PC-9 (cell line): Measurements from ENCODE around the gene CGB7. TPM values are rescaled to one million over a fixed set of nuclear protein-coding genes. Genes with fewer than 3 reads are reported as not detected.
"Not testable (repeated sequence)": the region's sequence is repeated elsewhere in the genome, so short reads cannot be mapped to it uniquely, and the experiment has no call there.

ENCODE experiments used
- BruUV-seq: library from RNA; stranded (reverse); fragments of 400-500 nt; replicated peaks from 2 replicates; lab custom pipeline; 2021; lab: Mats Ljungman, UMichigan
- CTCF ChIA-PET: fragments of 300-600 bp; sonication (Branson Sonifier 250); formaldehyde crosslinking; loops from one replicate; lab custom pipeline; 2022; ENCODE audit warnings: antibody characterized with exemption; lab: Charles Lee
- POLR2A ChIA-PET: fragments of 300-600 bp; sonication (Branson Sonifier 250); formaldehyde crosslinking; loops from one replicate; lab custom pipeline; 2022; ENCODE audit warnings: antibody characterized with exemption; ENCODE audit not compliant: unreplicated experiment; lab: Charles Lee
- DNase-seq, 2 experiments: peaks; one replicate each; pipeline versions ENCODE4 v3.0.0 to v3.0.0-alpha.2; 2015 to 2022; ENCODE audit warnings: mixed read lengths in 1 of 2
- H2AFZ ChIP-seq: fragments of 200-600 bp; sonication (generic); 2 replicates; pipeline ENCODE4 v1.8.1; 2017; ENCODE audit warnings: antibody characterized with exemption
- H3F3A ChIP-seq: fragments of 200-600 bp; sonication (generic); 2 replicates; pipeline ENCODE4 v1.8.1; 2017; ENCODE audit warnings: antibody characterized with exemption, mild to moderate bottlenecking, low read depth; ENCODE audit not compliant: insufficient read depth
- H3K27ac ChIP-seq: fragments of 200-600 bp; sonication (generic); 2 replicates; pipeline ENCODE4 v1.6.1; 2016; ENCODE audit warnings: mixed run types
- H3K27me3 ChIP-seq: fragments of 200-600 bp; sonication (generic); 2 replicates; pipeline ENCODE4 v1.6.1; 2016; ENCODE audit warnings: low read depth, mixed run types; ENCODE audit not compliant: insufficient read depth
- H3K36me3 ChIP-seq: fragments of 200-600 bp; sonication (generic); 2 replicates; pipeline ENCODE4 v1.6.1; 2016; ENCODE audit warnings: low read depth, mixed run types
- H3K4me1 ChIP-seq: fragments of 200-600 bp; sonication (generic); replicated peaks from 2 replicates; pipeline ENCODE4 v1.6.1; 2016; ENCODE audit warnings: mixed run types; ENCODE audit not compliant: insufficient read depth
- H3K4me2 ChIP-seq: fragments of 200-600 bp; sonication (generic); 2 replicates; pipeline ENCODE4 v1.6.1; 2017; ENCODE audit warnings: mixed run types
- H3K4me3 ChIP-seq: fragments of 200-600 bp; sonication (generic); 2 replicates; pipeline ENCODE4 v1.6.1; 2016; ENCODE audit warnings: mixed run types
- H3K79me2 ChIP-seq: fragments of 200-600 bp; sonication (generic); 2 replicates; pipeline ENCODE4 v1.6.1; 2017; ENCODE audit warnings: low read depth, mixed run types
- H3K9me2 ChIP-seq: fragments of 200-600 bp; sonication (generic); 2 replicates; pipeline ENCODE4 v1.8.1; 2017; ENCODE audit warnings: mild to moderate bottlenecking; ENCODE audit not compliant: insufficient read depth
- H3K9me3 ChIP-seq: fragments of 200-600 bp; sonication (generic); 2 replicates; pipeline ENCODE4 v1.8.1; 2016; ENCODE audit warnings: low read depth; ENCODE audit not compliant: insufficient read depth
- H4K20me1 ChIP-seq: fragments of 200-600 bp; sonication (generic); 2 replicates; pipeline ENCODE4 v1.8.1; 2017; ENCODE audit not compliant: insufficient read depth
- CTCF ChIP-seq: fragments of 200-600 bp; sonication (generic); conservative IDR thresholded peaks from 2 replicates; pipeline ENCODE4 v1.6.1; 2017; ENCODE audit warnings: mixed run types, antibody characterized with exemption, mild to moderate bottlenecking, moderate library complexity
- EZH2 ChIP-seq: fragments of 200-600 bp; sonication (generic); IDR thresholded peaks from 2 replicates; pipeline ENCODE4 v1.8.0; 2017; ENCODE audit warnings: antibody characterized with exemption, low read depth
- intact Hi-C: fragments of 100-400 bp; cut with micrococcal nuclease; formaldehyde crosslinking; loops from one replicate; pipeline ENCODE4 v1.10.0; 2022; ENCODE audit not compliant: unreplicated experiment
- total RNA-seq: library from RNA; stranded (reverse); gene quantifications from 2 replicates; pipeline ENCODE4 v1.2.3, GENCODE V29; 2021

The CGB7 gene
- total RNA-seq, 1 experiment from 2014 or later = 4.8 TPM

GRCh38 chr19:49020342-49020741, 37.2 kb downstream of the CGB7 start:
- no TSS peak for BruUV-seq
- no peak for TF ChIP-seq EZH2
- no peak for TF ChIP-seq CTCF
- intact Hi-C loops = no loop called here
- Histone ChIP-seq H3K4me2 (no peak overlapping the region), H4K20me1 (no peaks in the 10 kb centered on the region), H3K4me1 (peaks cover 9% of the 10 kb centered on the region; the same call in 1 of the 2 replicates), H3K9me3 (no peaks in the 10 kb centered on the region), H3K4me3 (no peak overlapping the region), H3K27ac (no peak overlapping the region), H3K27me3 (no peaks in the 10 kb centered on the region), H3K36me3 (0 out of 2 replicates have a peak, but pooled peaks cover 2% of the 10 kb centered on the region), H3K79me2 (no peaks in the 10 kb centered on the region), H3F3A (peaks cover 23% of the 10 kb centered on the region), H3K9me2 (no peaks in the 10 kb centered on the region), H2AFZ (no peak overlapping the region)
- CTCF ChIA-PET = interaction anchor here (0.6 kb wide), 1 partner anchor 456 kb away, joined by 3 read pairs; no protein-coding TSS in a partner anchor
- no peak for DNase-seq
- POLR2A ChIA-PET = no interaction called here

GRCh38 chr19:49019242-49019932, 38.2 kb downstream of the CGB7 start:
- no peak overlapping the region for H3K27ac ChIP-seq
- DNase-seq = peak; percentile 64 to 89

GRCh38 chr19:49018388-49019241, 38.9 kb downstream of the CGB7 start:
- H3K27me3 ChIP-seq, H3K9me2 ChIP-seq, H4K20me1 ChIP-seq, H3K36me3 ChIP-seq, H3K9me3 ChIP-seq, H3K27ac ChIP-seq, H3K4me1 ChIP-seq, H3K79me2 ChIP-seq: not testable (repeated sequence)
- peak overlapping the region; percentile 81 for H3K4me2 ChIP-seq
- DNase-seq = peak in 1 of 2 experiments; percentile 36
- CTCF ChIA-PET = interaction anchor here (0.6 to 1.4 kb wide), 3 partner anchors 23 to 55 kb away, joined by 3 to 11 read pairs (median 8); no protein-coding TSS in a partner anchor
- peaks cover 29% of the 10 kb centered on the region for H3F3A ChIP-seq
- H3K4me3 ChIP-seq = peak overlapping the region; percentile 48; the same call in 1 of the 2 replicates
- POLR2A ChIA-PET = interaction anchor here (0.5 to 1.1 kb wide), 4 partner anchors 25 to 658 kb away, joined by 3 to 10 read pairs (median 8); partner anchors contain the start of genes IZUMO1 and RUVBL2
- intact Hi-C loops = loop anchor here (5.0 kb wide), 1 partner anchor 39 kb away; the partner anchor contains the start of gene CGB7
- 0 out of 2 replicates have a peak overlapping the region, but pooled peaks have one; percentile 30 for H2AFZ ChIP-seq
- TSS peak; percentile 84 for BruUV-seq

More at GRCh38 chr19:49019242-49019932, 38.2 kb downstream of the CGB7 start:
- Histone ChIP-seq H3K79me2 (no peaks in the 10 kb centered on the region), H3K36me3 (peaks cover 7% of the 10 kb centered on the region; the same call in 1 of the 2 replicates), H4K20me1 (no peaks in the 10 kb centered on the region), H3K4me3 (peak overlapping the region; percentile 48; the same call in 1 of the 2 replicates), H3K27me3 (no peaks in the 10 kb centered on the region), H3K9me3 (no peaks in the 10 kb centered on the region), H2AFZ (peak overlapping the region; percentile 30; the same call in 1 of the 2 replicates), H3K9me2 (no peaks in the 10 kb centered on the region), H3F3A (peaks cover 29% of the 10 kb centered on the region), H3K4me1 (peaks cover 9% of the 10 kb centered on the region; the same call in 1 of the 2 replicates), H3K4me2 (peak overlapping the region; percentile 81)
- intact Hi-C loops = loop anchor here (5.0 kb wide), 1 partner anchor 38 kb away; the partner anchor contains the start of gene CGB7
- CTCF ChIA-PET = interaction anchor here (0.6 to 1.4 kb wide), 3 partner anchors 54 to 457 kb away, joined by 3 to 11 read pairs (median 6); partner anchors contain the start of gene ALDH16A1
- POLR2A ChIA-PET = interaction anchor here (0.5 to 1.1 kb wide), 6 partner anchors 56 to 657 kb away, joined by 3 to 10 read pairs (median 5); partner anchors contain the start of gene IZUMO1
- BruUV-seq = TSS peak; percentile 20
- TF ChIP-seq EZH2 = no peak
- no peak; the same call in 1 of the 2 replicates for TF ChIP-seq CTCF
